Right forelimb (tissue), 1 donor: ENCODE results near the gene STAT6.

Experiments
- DNase-seq: peaks from one replicate; pipeline ENCODE4 v3.0.0-alpha.2; 2018

The STAT6 gene

GRCh38 chr12:57099766-57100165 lies 11.4 kb downstream of the STAT6 start:
- DNase-seq: peak; percentile 34

- peak; percentile 26 for DNase-seq
These were observed 12.0 kb downstream of the STAT6 start for GRCh38 chr12:57099047-57099714.

- DNase-seq: no peak
These were observed 12.6 kb downstream of the STAT6 start for GRCh38 chr12:57098546-57098945.

- no peak for DNase-seq
These were observed 13.7 kb downstream of the STAT6 start for GRCh38 chr12:57097554-57097835.

GRCh38 chr12:57096748-57097553 lies 14.2 kb downstream of the STAT6 start:
- peak; percentile 43 for DNase-seq

GRCh38 chr12:57096099-57096572 lies 15.0 kb downstream of the STAT6 start:
- DNase-seq: peak; percentile 30

GRCh38 chr12:57095440-57095839 lies 15.7 kb downstream of the STAT6 start:
- no peak for DNase-seq

- peak; percentile 50 for DNase-seq
These were observed 16.7 kb downstream of the STAT6 start for GRCh38 chr12:57094208-57095160.

GRCh38 chr12:57093415-57094207 lies 17.6 kb downstream of the STAT6 start:
- DNase-seq: peak; percentile 82

- DNase-seq: no peak
These were observed 18.2 kb downstream of the STAT6 start for GRCh38 chr12:57092876-57093414.

GRCh38 chr12:57092529-57092862 lies 18.7 kb downstream of the STAT6 start:
- DNase-seq: no peak

GRCh38 chr12:57091638-57092528 lies 19.3 kb downstream of the STAT6 start:
- DNase-seq: no peak

GRCh38 chr12:57090924-57091637 lies 20.1 kb downstream of the STAT6 start:
- DNase-seq: no peak

- DNase-seq: no peak
These were observed 20.7 kb downstream of the STAT6 start for GRCh38 chr12:57090490-57090889.

- DNase-seq: peak; percentile 80
These were observed 21.6 kb downstream of the STAT6 start for GRCh38 chr12:57089271-57090245.

GRCh38 chr12:57088354-57089270 lies 22.6 kb downstream of the STAT6 start, which contains the start of gene NAB2:
NAB2 (plus strand) TSS chr12:57089114; CDS start chr12:57089272, 158 bp downstream.
- DNase-seq: peak; percentile 97

GRCh38 chr12:57087691-57088353 lies 23.3 kb downstream of the STAT6 start:
- DNase-seq: peak; percentile 93
